ENCODE data around the gene HIVEP3.

- TF ChIP-seq CTCF (IDR thresholded peaks at IDR 0.05), result no peak
- TF ChIP-seq EZH2 (IDR thresholded peaks at IDR 0.05; ENCODE audit: borderline replicate concordance, insufficient read depth, low read depth, low read length, poor library complexity, severe bottlenecking), result no peak
These were observed 407.5 kb downstream of the HIVEP3 start for GRCh38 chr1:41511239-41511540.
